ENCODE measurements around the gene ACOT8. TPM values are rescaled to one million over a fixed set of nuclear protein-coding genes. Genes with fewer than 3 reads are reported as not detected.

Gene ACOT8
- total and polyA plus RNA-seq, 10 donors = 19.4 to 37.4 (median 28.9) TPM

GRCh38 chr20:45899046-45899835, 42.0 kb upstream of the ACOT8 start:
- Histone ChIP-seq H3K9me3 (no peaks in the 10 kb centered on the region), H3K4me1 (peaks cover 0 to 7% (median under 1%) of the 10 kb centered on the region in 6 donors), H3K27me3 (replicated peaks in 1 of 7) (no peaks in the 10 kb centered on the region), H3K36me3 (peaks cover 0 to 82% (median 52%) of the 10 kb centered on the region in 6 donors), H3K27ac (no peak overlapping the region), H3K4me3 (no peak overlapping the region)
- TF ChIP-seq POLR2A (IDR thresholded peaks at IDR 0.05) (no peak), POLR2AphosphoS5 (IDR thresholded peaks at IDR 0.05) (peak; percentile 9 to 46 (median 27)), CTCF (IDR thresholded peaks at IDR 0.05 in 8 of 11, conservative IDR thresholded peaks at IDR 0.05 in 3 of 11) (no peak)
- intact Hi-C loops (cut with DNase I; ENCODE audit: low total_unique reads) = no loop called here
- 86 to 93% (median 90%) methylated on average over 13 of the region's 13 CpGs for WGBS, 5 donors
- DNase-seq = no peak

DNA sequence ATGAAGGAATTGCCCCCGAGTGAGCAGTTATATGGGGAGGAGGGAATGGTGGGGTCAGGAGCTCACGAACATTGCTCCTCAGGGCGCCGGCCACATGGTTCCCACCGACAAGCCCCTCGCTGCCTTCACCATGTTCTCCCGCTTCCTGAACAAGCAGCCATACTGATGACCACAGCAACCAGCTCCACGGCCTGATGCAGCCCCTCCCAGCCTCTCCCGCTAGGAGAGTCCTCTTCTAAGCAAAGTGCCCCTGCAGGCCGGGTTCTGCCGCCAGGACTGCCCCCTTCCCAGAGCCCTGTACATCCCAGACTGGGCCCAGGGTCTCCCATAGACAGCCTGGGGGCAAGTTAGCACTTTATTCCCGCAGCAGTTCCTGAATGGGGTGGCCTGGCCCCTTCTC, 41.1 kb upstream of the ACOT8 start:
- intact Hi-C loops (cut with DNase I; ENCODE audit: low total_unique reads) = no loop called here
- H3K9me3 ChIP-seq = no peaks in the 10 kb centered on the region
- TF ChIP-seq POLR2A (IDR thresholded peaks at IDR 0.05) (no peak), CTCF (IDR thresholded peaks at IDR 0.05 in 8 of 11, conservative IDR thresholded peaks at IDR 0.05 in 3 of 11) (no peak), POLR2AphosphoS5 (IDR thresholded peaks at IDR 0.05) (no peak)
- DNase-seq = no peak
- no peak overlapping the region for H3K4me3 ChIP-seq
- peaks cover 2 to 17% (median 9%) of the 10 kb centered on the region in 6 donors for H3K4me1 ChIP-seq
- peaks cover 0 to 92% (median 58%) of the 10 kb centered on the region in 6 donors for H3K36me3 ChIP-seq
- 87 to 96% (median 89%) methylated on average over 9 to 12 of the region's 12 CpGs for WGBS, 5 donors
- no peaks in the 10 kb centered on the region for H3K27me3 ChIP-seq (replicated peaks in 1 of 7)
- no peak overlapping the region for H3K27ac ChIP-seq

GRCh38 chr20:45897692-45898091, 40.5 kb upstream of the ACOT8 start:
- no peaks in the 10 kb centered on the region for H3K9me3 ChIP-seq
- intact Hi-C loops (cut with DNase I; ENCODE audit: low total_unique reads) = no loop called here
- no peak overlapping the region for H3K4me3 ChIP-seq
- H3K4me1 ChIP-seq = peaks cover 8 to 23% (median 15%) of the 10 kb centered on the region in 6 donors
- H3K27me3 ChIP-seq (replicated peaks in 1 of 7) = no peaks in the 10 kb centered on the region
- DNase-seq = no peak
- 93 to 98% (median 96%) methylated on average over 7 of the region's 7 CpGs for WGBS, 5 donors
- peaks cover 0 to 97% (median 58%) of the 10 kb centered on the region in 6 donors for H3K36me3 ChIP-seq
- TF ChIP-seq POLR2AphosphoS5 (IDR thresholded peaks at IDR 0.05) (peak in 1 of 3 donors; percentile 26), POLR2A (IDR thresholded peaks at IDR 0.05) (no peak), CTCF (IDR thresholded peaks at IDR 0.05 in 8 of 11, conservative IDR thresholded peaks at IDR 0.05 in 3 of 11) (no peak)
- H3K27ac ChIP-seq = no peak overlapping the region

- TF ChIP-seq POLR2AphosphoS5 (IDR thresholded peaks at IDR 0.05) = no peak
- no peak for TF ChIP-seq CTCF (IDR thresholded peaks at IDR 0.05 in 8 of 11, conservative IDR thresholded peaks at IDR 0.05 in 3 of 11)
- no peak for TF ChIP-seq POLR2A (IDR thresholded peaks at IDR 0.05)
- 63 to 94% (median 83%) methylated on average over 2 of the region's 2 CpGs for WGBS, 5 donors
- no peak for DNase-seq
- Histone ChIP-seq H3K27me3 (replicated peaks in 1 of 7) (no peaks in the 10 kb centered on the region), H3K9me3 (no peaks in the 10 kb centered on the region), H3K4me1 (peaks cover 12 to 27% (median 19%) of the 10 kb centered on the region in 6 donors), H3K36me3 (peaks cover 0 to 97% (median 58%) of the 10 kb centered on the region in 6 donors), H3K27ac (no peak overlapping the region), H3K4me3 (no peak overlapping the region)
- intact Hi-C loops (cut with DNase I; ENCODE audit: low total_unique reads) = no loop called here
These were observed 40.1 kb upstream of the ACOT8 start for GRCh38 chr20:45897289-45897688.

All from spleen (tissue), 11 donors.